ENCODE results near the gene GPATCH8.
A peak's percentile ranks its signal among the peaks of the same experiment; 100 is the strongest.
"Not testable (repeated sequence)": the region's sequence is repeated elsewhere in the genome, so short reads cannot be mapped to it uniquely, and the experiment has no call there.

Gene GPATCH8

DNA sequence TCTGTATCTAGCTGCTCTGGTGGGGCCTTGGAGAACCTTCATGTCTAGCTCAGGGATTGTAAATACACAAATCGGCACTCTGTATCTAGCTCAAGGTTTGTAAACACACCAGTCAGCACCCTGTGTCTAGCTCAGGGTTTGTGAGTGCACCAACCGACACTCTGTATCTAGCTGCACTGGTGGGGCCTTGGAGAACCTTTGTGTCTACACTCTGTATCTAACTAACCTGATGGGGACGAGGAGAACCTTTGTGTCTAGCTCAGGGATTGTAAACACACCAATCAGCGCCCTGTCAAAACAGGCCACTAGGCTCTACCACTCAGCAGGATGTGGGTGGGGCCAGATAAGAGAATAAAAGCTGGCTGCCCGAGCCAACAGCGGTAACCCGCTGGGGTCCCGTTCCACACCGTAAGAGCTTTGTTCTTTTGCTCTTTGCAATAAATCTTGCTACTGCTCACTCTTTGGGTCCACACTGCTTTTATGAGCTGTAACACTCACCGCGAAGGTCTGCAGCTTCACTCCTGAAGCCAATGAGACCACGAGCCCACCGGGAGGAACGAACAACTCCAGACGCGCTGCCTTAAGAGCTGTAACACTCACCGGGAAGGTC is 133.7 kb downstream of the GPATCH8 start:
- DNase-seq, result not testable (repeated sequence)

DNA sequence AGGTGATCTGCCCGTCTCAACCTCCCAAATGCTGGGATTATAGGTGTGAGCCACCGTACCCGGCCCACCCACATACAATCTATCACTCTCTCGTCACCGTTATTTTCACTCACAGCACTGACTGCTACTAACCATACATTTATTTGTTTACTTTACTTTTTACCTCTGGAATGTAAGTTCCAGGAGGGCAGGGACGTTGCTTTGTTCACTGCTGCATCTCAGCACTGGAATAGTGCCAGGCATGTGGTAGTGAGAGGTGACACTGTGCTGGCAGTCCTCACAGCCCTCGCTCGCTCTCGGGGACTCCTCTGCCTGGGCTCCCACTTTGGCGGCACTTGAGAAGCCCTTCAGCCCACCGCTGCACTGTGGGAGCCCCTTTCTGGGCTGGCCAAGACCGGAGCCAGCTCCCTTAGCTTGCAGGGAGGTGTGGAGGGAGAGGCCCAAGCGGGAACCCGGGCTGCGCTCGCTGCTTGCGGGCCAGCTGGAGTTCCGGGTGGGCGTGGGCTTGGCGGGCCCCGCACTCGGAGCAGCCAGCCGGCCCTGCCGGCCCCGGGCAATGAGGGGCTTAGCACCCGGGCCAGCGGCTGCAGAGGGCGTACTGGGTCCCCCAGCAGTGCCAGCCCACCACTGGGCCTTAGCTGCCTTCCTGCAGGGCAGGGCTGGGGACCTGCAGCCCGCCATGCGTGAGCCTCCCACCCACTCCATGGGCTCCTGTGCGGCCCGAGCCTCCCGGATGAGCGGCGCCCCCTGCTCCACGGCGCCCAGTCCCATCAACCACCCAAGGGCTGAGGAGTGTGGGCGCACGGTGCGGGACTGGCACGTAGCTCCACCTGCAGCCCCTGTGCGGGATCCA is 134.6 kb downstream of the GPATCH8 start:
- not testable (repeated sequence) for DNase-seq

DNA sequence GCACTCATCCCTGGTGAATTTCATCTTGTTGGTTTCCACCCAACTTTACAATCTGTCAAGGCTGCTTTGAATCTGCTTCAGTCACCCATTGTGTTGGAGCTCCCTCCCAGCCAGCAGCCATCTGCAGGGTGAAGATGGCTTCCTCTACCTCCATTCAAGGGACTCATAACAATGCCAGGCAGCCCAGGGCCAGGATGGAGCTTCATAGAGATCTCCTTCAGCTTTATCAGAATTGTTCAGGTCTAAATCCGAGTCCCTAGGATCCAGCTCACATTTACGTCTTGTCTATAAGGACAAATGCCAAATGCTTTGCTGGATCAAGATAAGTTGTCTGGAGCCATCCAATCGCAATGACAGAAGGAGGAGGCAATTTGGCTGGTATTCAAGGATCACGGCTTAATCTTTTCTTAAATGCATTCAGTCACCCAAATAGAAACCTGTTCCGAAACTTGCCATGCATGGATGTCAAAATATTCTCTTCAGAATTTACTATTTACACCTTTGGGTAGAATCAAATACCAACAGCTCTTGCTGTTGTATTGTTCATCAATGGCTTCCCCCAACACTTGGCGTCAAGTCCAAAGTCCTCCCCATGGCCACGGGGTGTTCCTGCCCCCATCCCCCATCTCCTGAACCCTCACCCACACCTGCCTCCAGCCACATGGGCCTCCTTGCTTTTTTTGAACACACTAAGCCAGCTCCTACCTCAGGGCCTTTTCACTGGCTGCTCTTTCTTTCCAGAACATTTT is 135.8 kb downstream of the GPATCH8 start:
- DNase-seq, result no peak

DNA sequence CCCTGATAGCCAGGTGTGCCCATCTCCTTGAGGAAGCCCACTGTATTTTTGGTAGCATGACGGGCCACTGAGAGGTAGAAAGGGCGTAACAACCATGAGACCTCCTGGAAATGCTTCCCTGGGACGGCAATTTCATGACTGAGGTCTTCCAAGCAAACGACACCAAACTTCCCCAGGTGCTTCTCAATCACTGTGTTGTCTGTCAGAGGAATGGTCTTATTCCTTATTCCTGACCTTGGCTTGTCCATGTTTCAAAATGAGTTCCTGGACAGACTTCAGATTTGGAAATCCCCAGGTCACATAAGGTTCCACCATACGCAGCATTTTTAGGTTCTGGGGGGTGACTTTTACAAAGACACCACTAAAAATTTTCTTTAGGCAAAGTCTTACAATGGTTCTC is 138.2 kb downstream of the GPATCH8 start:
- not testable (repeated sequence) for DNase-seq

DNA sequence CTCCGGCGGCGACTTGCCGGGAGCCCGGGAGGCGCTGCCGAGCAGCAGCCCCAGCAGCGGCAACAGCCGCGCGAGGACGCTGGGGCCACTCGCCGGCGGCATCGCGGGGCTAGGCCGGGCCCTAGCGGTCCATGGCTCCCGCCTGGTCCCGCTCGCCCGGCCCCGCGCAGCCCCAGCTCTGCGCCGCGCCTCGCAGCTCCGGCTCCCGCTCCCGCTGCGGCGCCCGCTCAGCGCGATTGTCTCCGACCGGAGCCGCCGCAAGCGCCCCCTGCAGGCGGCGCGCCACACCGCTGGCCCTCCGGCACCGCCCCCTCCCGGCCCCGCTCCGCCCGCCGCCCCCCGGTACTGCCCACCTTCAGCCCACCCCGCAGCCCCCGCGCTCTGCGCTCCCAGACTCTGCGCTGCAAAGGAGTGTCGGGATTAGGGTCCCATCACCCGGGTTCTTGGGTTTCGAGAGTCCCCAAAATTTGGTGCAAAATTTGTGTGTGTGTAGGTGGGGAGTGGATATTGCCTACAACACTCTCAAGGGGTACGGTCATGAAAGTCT is 139.5 kb downstream of the GPATCH8 start, which contains the start of gene FAM171A2:
Gene FAM171A2 (minus strand): TSS at position 241 of the 547 bp plus-strand sequence. CDS start 139 bp downstream, at position 102.
- DNase-seq, result peak; percentile 78

DNA sequence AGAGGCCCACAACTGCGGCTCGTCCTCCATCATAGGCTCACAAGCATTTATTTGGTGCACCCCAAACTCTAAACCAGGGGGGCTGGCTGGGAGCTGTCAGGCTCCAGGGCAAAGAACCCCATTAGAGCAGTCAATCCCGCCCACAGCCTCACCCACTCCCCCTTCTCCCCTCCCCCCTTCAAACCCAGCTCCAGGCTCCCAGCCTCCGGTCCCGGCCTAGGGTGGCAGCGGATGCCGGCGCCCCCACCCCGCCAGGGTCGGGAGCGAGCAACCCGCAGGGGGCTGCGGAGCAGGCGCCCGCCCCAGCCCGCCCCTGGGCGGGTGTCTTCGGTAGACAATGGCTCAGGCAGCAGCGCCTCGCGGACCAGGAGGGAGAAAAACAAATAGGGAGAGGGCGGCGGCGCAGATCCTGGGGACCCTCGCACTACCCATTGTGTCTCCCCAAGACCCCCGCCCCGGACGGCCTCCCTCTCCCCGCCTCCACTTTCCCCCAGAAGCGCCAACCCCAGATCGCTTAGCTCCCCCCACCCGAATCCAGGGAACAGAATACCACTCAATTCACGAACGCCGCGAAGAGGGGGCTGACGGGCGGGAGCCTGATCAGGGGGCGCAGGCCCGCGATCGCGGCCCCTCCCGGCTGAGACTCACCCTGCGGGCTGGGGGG is 140.1 kb downstream of the GPATCH8 start:
- DNase-seq, result peak; percentile 49

DNA sequence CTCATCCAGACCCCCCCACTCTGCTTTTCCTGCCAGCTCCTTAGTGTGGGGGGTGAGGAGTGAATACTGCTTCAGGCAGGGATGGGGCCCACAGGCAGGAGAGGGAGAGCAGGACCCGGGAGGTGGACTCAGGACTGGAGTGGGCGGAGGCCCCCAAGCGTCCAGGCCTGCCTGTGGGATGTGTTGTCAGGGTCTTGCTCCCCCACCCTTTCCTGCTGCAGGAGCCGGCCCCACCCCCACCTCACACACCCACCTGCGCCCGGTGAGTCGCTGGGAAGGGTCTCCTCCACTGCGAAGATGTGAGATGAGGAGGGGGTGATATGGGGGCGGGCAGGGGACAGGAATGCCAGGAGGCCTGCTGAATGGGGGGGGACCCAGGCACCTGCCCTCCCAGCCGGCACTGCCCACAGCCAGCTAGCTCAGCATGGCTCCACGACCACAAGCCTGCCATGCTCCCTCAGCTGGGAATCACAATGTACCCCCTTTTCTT is 140.7 kb downstream of the GPATCH8 start:
- DNase-seq, result no peak

DNA sequence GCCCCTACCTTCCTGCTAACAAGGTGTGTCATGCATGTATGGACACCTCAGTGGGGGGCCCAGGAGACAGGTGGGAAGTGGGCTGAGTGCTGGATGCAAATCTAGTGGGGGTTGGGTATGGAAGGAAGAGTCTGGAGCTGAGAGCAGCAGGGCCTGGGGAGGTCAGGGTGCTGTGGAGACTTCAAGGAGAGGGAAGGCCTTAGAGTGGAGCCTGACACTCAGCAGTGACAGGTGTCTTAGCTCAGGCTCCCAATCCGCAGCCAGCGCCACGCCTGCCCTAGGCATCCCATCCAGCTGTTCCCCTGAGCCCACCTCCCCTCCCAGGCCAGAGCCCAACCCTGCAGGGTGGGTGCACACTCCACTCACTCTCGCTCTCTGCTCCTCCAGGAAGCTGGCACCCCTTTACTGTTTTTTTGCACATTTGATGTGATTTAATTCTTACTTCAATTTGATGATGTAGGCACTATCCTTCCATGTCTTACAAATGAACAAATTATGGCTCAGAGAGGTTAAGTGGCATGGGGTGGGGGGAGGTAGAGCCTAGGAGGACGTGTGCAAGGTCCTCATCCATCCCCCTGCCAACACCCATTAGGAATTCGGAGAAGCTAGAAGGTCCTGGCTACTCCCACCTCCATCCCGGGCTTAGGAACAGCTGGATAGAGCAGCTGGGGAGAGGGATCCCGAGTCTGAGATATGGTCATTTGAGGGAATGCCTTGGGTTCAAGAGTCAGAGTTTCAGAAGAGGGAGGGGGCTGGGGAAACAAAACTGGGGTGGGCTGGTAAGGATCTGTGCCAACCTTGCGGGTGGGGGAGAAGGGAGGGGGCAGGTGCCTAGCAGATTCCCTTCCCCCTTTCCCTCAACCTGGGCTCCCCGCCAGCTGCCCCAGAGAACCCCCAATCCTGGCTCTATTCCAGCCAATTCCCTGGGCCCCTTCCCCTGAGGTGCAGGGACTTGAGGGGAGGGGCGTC is 141.6 kb downstream of the GPATCH8 start:
- peak; percentile 25 for DNase-seq

DNA sequence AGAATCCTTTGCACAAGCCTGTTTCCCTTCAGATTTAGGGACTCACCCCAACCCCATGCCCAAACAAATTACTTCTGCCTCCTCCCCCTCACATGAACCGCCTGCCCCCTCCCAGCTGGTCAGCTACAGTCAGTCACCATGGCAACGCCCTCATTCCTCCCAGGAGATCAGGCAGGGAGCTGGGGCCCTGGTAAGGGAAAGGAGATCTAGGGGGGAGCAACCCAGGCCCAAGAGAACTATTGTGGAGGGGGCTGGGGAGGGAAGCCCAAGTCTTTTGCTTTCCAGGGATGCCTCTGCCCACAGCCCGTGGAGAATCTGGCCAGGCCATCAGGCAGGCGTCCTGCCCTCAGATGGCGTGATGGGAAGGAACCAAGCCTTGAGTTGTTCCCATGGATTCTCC is 142.4 kb downstream of the GPATCH8 start:
- DNase-seq, result no peak

DNA sequence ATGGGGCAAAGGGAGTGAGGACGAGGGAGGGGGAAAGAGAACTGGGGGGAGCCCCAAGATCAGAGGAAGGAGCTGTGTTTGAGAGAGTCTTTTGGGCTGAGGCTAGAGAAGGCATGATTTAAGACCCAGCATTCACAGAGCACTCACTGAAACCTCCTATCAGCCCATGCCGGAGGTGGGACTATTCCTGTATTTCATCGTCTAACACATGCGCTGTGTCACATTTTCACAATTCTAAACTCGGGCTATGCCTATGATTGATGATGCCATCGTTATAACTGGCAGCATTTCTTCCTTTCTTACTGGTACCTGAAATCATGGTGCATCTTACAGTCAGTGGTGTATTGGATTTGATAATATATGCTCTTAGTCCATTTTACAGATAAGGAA is 143.1 kb downstream of the GPATCH8 start:
- no peak for DNase-seq

DNA sequence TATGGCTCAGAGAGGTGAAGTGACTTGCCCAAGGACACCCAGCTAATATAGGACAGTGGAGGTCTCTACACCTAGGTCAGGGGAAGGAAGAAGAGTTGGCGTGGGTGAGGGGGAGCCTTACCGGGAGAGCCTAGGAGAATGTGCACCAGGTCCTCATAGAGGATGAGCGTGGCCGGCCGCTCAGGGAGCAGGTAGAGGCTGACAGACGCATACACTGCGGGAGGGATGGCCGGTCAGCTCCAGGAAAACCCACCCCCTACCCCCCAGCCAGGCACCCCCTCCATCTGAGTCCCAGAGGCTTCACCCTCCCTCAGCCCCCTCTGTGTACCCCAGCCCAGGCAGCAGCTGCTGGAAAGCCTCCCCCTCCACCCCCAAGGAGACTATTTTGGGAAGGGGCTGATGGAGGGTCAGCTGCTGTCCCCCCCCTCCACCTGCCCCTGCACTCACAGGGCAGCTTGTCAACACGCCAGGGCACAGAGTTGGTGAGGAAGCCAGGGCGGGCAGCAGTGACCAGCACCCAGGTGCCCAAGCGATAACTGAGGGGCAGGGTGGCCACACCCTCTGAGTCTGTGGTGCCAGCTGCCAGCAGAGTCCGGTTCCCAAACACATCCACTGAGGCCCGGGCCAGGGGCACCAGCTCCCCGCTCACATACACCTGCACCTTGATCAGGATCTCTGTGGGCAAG is 143.6 kb downstream of the GPATCH8 start:
- no peak for DNase-seq

DNA sequence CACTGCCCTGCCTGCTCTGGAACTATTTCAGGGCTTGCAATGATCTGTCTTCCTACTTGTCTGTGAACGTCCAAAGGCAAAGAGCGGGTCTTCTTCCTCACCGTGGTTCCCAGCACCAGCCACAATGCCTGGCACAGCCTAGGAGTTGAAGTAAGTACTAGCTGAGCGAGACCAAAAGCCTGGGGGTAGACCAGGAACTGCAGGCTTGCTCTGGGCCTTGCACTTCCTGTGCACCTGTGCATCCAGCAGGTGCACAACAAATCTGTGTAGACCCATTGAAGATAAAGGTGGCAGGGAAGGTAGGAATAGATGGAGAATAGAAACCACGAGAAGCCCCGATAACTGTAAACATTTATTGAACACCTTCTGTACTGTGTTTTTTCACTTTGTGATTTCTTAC is 144.2 kb downstream of the GPATCH8 start:
- DNase-seq, result no peak

DNA sequence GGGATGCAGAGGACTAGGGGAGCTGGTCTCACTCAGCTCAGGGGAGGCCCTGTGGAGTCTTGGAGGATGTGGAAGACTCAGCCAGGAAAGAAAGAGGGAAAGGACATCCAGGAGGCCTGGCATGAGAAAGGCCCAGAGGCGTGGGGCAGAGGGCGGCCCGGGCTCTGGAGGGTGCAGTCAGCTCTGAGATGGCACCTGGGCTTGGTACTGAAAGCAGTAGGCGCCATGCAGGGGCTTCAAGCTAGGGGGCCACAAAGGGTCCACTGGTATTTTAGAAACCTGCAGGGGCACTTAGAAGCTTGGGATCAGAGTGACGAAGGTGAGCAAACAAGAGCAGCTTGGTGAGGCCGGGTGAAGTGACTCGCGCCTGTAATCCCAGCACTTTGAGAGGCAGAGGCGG is 145.1 kb downstream of the GPATCH8 start:
- no peak for DNase-seq

DNA sequence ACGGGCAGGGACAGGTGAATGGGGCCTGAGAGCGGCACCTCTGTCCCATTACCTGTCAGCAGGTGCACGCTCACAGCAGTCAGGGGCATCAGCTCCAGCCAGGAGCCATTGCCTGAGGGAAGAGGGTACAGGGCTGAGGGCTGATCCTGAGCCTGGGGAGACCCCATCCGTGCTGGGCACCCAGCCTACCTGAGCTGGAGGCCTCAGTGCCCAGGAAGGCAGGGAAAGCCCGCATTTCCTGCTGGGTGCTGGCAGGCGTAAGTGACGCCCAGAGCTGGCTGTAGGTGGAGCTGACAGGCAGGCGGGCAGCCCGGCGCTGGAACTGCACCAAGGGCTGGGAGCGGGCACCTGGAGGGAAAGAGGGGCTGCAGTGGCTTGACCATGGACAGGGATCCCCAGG is 147.0 kb downstream of the GPATCH8 start:
- DNase-seq, result no peak

DNA sequence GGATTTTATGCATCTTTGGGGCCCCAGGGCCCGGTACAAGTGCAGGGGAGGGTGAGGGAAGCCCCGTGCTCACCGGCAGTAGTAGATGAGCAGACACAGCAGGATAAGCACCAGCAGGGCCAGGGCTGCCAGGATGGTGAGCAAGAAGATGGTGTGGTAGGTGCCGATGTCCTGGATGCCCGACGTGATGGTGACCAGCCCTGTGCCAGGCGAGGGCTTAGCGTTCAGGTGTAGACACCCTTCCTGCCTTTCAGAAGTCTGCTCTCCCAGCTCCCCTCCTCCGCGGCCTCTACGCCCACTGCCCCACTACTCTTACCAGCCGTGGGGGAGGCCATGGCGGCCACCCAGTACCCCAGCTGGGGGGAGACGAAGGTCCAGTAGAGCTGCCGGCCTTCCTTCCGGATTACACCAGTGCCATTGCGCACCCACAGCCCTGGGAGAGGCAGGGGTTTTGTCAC is 147.5 kb downstream of the GPATCH8 start:
- no peak for DNase-seq

DNA sequence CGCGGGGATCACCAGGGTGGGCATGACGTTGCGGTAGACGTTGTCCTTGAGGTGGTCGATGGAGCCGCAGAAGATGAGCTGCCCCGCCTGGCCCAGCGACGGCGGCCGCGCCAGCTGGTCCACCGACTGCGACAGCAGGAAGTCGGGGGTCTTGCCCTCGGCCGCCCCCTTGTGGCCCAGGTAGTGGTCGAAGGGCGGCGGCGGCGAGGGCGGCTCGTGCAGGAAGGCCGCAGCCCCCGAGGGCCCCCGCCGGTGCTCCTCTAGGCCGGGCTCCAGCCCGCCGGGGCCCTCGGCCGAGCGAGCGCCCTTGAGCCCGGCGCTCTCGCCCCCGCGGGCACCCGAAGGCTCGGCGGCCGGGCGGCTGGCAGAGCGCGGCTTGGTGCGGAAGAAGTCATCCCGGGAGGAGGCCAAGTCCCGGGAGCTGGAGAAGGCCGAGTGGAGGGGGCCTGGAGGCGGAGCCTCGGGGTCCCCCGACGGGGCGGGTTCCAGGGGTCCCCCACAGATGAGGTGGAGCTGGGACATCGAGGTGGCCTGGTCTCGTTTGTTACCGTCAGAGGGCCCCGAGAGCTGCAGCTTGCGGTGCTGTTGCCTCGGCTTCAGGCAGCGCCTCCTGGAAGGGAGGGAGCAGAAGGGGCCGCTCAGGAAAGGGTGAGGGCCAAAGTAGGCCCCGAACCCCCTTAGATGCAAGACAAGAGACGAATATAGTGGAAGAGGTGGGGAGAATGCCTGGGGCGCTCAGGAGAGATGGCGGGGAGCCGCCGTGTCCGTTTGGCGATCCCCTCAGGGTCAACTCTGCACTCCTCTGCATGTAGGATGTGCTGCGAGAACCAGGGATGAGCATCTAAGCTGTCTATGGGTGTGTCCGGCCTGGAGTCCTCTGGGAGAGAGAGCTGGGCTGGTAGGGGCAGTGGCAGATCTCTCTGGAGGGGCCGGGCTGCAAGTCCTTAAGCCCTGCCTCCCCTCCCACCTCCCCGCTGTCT is 148.3 kb downstream of the GPATCH8 start:
- DNase-seq, result no peak

DNA sequence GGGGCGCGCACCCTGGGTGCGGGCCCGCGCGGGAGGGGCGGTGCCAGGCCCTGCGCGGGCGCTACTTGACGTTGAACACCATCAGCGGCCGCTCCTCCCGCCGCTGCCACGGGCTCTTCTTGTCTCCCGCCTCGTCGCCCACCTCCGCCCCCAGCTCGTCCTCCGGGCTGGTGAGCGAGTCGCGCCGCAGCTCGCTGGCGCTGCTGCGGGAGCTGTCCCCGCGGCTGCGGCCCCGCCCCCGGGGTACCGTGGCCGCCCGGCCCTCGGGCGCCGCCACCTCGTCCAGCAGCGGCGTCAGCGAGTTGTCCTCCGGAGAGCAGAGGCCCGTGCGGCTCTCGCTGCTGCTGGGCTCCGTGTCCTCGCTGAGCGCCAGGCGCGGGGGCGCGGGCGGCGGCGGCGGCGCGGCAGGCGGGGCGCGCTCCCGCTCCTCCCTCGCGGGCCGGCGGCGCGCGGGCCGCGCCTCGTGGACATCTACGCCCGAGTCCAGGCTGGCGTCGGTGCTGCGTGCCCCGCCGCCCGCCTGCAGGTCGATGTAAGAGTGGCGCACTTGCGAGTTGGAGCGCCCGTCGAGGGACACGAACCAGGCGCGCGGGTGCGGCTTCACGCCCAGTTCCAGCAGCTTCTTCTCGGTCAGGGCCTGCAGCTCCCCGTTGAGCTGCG is 149.4 kb downstream of the GPATCH8 start:
- no peak for DNase-seq

DNA sequence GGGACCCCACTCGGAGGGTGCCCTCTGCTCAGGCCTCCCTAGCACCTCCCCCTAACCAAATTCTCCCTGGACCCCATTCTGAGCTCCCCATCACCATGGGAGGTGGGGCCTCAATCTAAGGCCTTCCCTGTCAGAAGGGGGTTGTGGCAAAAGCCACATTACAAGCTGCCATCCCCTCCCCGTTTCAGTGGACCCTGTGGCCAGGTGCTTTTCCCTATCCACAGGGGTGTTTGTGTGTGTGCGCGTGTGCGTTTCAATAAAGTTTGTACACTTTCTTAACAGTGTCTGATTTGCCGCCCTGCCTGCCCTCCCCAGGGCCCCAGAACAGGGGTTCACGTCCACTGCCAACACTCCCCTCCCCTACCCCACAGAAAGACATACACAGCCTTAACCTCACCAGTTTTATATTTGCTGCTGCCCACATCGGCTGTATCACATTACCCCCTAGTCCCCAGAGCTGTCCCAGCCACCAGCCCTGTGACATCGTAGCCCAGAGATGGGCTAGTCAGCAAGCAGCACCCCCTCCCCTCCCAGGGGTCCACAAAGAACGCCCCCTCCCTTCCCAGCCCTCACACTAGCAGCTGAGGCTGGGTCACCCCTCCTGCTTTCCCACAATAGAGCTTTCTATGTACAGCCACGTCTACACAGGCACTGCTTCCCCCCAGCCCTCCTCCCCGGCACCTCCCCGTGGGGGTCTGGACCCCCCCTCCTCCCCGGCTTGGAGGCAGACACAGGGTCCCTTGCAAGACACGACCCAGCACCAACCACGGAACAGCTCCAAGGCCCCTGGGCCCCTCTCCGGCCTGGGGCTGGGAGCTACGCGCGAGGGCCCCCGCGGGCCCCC is 150.2 kb downstream of the GPATCH8 start:
- DNase-seq, result no peak

Measured in NCI-H345 (cell line).